Left cardiac atrium (tissue), 4 donors: ENCODE measurements around the gene IFTAP. TPM values are rescaled to one million over a fixed set of nuclear protein-coding genes. Genes with fewer than 3 reads are reported as not detected.
A peak's percentile ranks its signal among the peaks of the same experiment; 100 is the strongest.

Experiments used
- ATAC-seq, 2 donors: fragments of 200-7000 bp; cut with Tn5 transposase; one replicate each; pipeline ENCODE4 v1.9.1; 2020; ENCODE audit warnings: mild to moderate bottlenecking in 2 of 2, moderate library complexity in 2 of 2
- DNase-seq: peaks from one replicate; pipeline ENCODE4 v3.0.0-alpha.2; 2020
- intact Hi-C, 2 donors: fragments of 100-400 bp; cut with DNase I; formaldehyde crosslinking; loops; one replicate each; pipeline versions ENCODE4 v1.14.1 to v1.15.1; 2022 to 2023
- total RNA-seq, 2 donors: library from RNA; stranded (reverse); fragmentation: NEBNext Ultra II Directional; extraction: Animal tissue kit (Norgen Biotek cat#: 25700); gene quantifications; one replicate each; pipeline ENCODE4 v1.2.1, GENCODE V29; 2021
- donor health status: DM: no; HTN: yes; CAD: no.
- donor health status: DM: no; HTN: yes; CAD: no; lungs with severe emphysema.
- donor health status: DM: yes; HTN: yes; CAD: no.
- donor health status: Dilated cardiomyopathy.

IFTAP gene
- total RNA-seq, 2 donors from 2014 or later, result 31.9 to 35.2 TPM

GRCh38 chr11:36695571-36695970 is 101.3 kb downstream of the IFTAP start:
- DNase-seq (no peak), ATAC-seq (no peak)
- intact Hi-C loops, result no loop called here

GRCh38 chr11:36696550-36696949 is 102.2 kb downstream of the IFTAP start:
- ATAC-seq (no peak), DNase-seq (no peak)
- intact Hi-C loops, result no loop called here

GRCh38 chr11:36699271-36699670 is 105.0 kb downstream of the IFTAP start:
- ATAC-seq (no peak), DNase-seq (no peak)
- intact Hi-C loops, result no loop called here

- ATAC-seq (no peak), DNase-seq (no peak)
- intact Hi-C loops, result loop anchor here in 1 of 2 donors (10.0 kb wide), 1 partner anchor 55 kb away; no protein-coding TSS in a partner anchor
These were observed 105.9 kb downstream of the IFTAP start for GRCh38 chr11:36700246-36700645.

GRCh38 chr11:36702330-36703054 is 108.2 kb downstream of the IFTAP start:
- DNase-seq, result no peak
- intact Hi-C loops, result loop anchor here (2.0 to 10.0 kb wide), 2 partner anchors 42 to 52 kb away; no protein-coding TSS in a partner anchor

DNA sequence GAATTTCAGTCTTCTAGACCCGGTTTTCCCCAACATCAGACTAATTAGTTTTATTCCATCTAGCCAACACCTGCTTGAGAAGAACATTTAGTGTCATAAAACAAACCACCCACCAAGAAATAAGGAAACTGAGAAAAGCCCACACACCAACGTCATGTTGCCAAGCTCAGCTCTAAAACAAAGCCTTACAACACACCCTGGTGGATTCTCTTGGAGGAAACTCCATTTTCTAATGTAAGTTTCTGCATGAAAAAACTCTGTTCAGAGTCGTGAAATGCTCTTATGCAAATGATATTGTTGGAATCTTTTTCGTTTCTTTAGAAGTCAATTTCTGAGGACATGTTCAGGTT is 108.7 kb downstream of the IFTAP start:
- DNase-seq (no peak), ATAC-seq (no peak)
- intact Hi-C loops, result loop anchor here (2.0 to 10.0 kb wide), 2 partner anchors 42 to 52 kb away; no protein-coding TSS in a partner anchor

More at GRCh38 chr11:36702330-36703054, 108.2 kb downstream of the IFTAP start:
- peak; percentile 89 to 93 for ATAC-seq

Other genes with a start within 250 kb of the IFTAP start
- gene TRAF6, start 84.2 kb upstream of the IFTAP start, total RNA-seq, result 10 to 100 TPM in 1 of 2 donors, 1 to 10 TPM in 1; 9.7 to 13.1 TPM
- gene RAG1, start 26.5 kb upstream of the IFTAP start, total RNA-seq, result 1 to 10 TPM in 1 of 2 donors, under 1 TPM in 1; 0.65 to 1.1 TPM
- gene RAG2, start 3.7 kb downstream of the IFTAP start, total RNA-seq, result not detected